HCT116 (cell line): ENCODE data around the gene ZMAT3. TPM values are rescaled to one million over a fixed set of nuclear protein-coding genes. Genes with fewer than 3 reads are reported as not detected.
"Not testable (repeated sequence)": the region's sequence is repeated elsewhere in the genome, so short reads cannot be mapped to it uniquely, and the experiment has no call there.

Experiments
- ATAC-seq: fragments of 200-7000 bp; cut with Tn5 transposase; 2 replicates; pipeline ENCODE4 v1.9.1; 2020; ENCODE audit warnings: mild to moderate bottlenecking, moderate library complexity
- BruUV-seq: library from RNA; stranded (reverse); fragments of 400-500 nt; replicated peaks from 2 replicates; lab custom pipeline; 2021; lab: Mats Ljungman, UMichigan
- CTCF ChIA-PET: fragments of 300-600 bp; sonication (Branson Sonifier 250); formaldehyde crosslinking; loops from one replicate; lab custom pipeline; 2021; ENCODE audit warnings: antibody characterized with exemption; lab: Charles Lee
- POLR2A ChIA-PET: fragments of 300-600, 350-600 bp; sonication (Branson Sonifier 250); formaldehyde crosslinking; loops from one replicate; lab custom pipeline; 2021; ENCODE audit warnings: antibody characterized with exemption; lab: Charles Lee
- RAD21 ChIA-PET, 2 experiments: fragments of 300-600 bp; sonication (Branson Sonifier 250); formaldehyde crosslinking; loops; one replicate each; lab custom pipeline; 2023; ENCODE audit warnings: low total read pairs in 2 of 2; ENCODE audit not compliant: uncharacterized antibody in 2 of 2, unreplicated experiment in 2 of 2, low non-redundant PET in 1 of 2; lab: Charles Lee
- DNase-seq: peaks from one replicate; pipeline ENCODE4 v3.0.0-alpha.2; 2010; ENCODE audit warnings: low read depth, low spot score
- H2AFZ ChIP-seq: fragments of 200-600 bp; shearing (Covaris generic), sonication (generic); 2 replicates; pipeline ENCODE4 v1.6.1; 2017; ENCODE audit warnings: low read depth, mixed run types, mixed read lengths, antibody characterized with exemption, low read length; ENCODE audit not compliant: poor library complexity, severe bottlenecking
- H3K27ac ChIP-seq: 2 replicates; pipeline ENCODE4 v1.5.1; 2012; ENCODE audit warnings: low read depth, low read length
- H3K27me3 ChIP-seq: fragments of 200-600 bp; sonication (generic); 2 replicates; pipeline ENCODE4 v1.6.1; 2016; ENCODE audit warnings: mixed run types, low read length, mixed read lengths; ENCODE audit not compliant: insufficient read depth
- H3K36me3 ChIP-seq, 2 experiments: fragments of 200-500 bp in 1 of 2; fragments of 200-600 bp in 1 of 2; sonication (Bioruptor generic) in 1 of 2; sonication (generic) in 1 of 2; 2 replicates each; pipeline versions ENCODE4 v1.5.1 to v1.6.1; 2014 to 2016; ENCODE audit warnings: low read length in 2 of 2, inconsistent platforms in 1 of 2, mixed read lengths in 1 of 2, mixed run types in 1 of 2; ENCODE audit not compliant: insufficient read depth in 2 of 2, control insufficient read depth in 1 of 2
- H3K4me1 ChIP-seq, 2 experiments: fragments of 200-600 bp in 1 of 2; sonication (generic) in 1 of 2; 2 replicates each; pipeline versions ENCODE4 v1.5.1 to v1.6.1; 2012 to 2017; ENCODE audit warnings: low read length in 2 of 2, inconsistent platforms in 1 of 2, mild to moderate bottlenecking in 1 of 2, mixed read lengths in 1 of 2, mixed run types in 1 of 2, moderate library complexity in 1 of 2; ENCODE audit not compliant: insufficient read depth in 2 of 2, control insufficient read depth in 1 of 2
- H3K4me2 ChIP-seq: fragments of 200-600 bp; sonication (generic); 2 replicates; pipeline ENCODE4 v1.6.1; 2017; ENCODE audit warnings: mixed run types, low read length, mixed read lengths
- H3K4me3 ChIP-seq, 2 experiments: fragments of 200-600 bp in 1 of 2; sonication (generic) in 1 of 2; replicated peaks in 1 of 2; 2 replicates each; pipeline ENCODE4 v1.5.1; 2011 to 2016; ENCODE audit warnings: low read length in 2 of 2, control low read depth in 1 of 2, low read depth in 1 of 2, mild to moderate bottlenecking in 1 of 2, mixed read lengths in 1 of 2, mixed run types in 1 of 2
- H3K79me2 ChIP-seq: fragments of 200-600 bp; sonication (generic); 2 replicates; pipeline ENCODE4 v1.6.1; 2017; ENCODE audit warnings: mild to moderate bottlenecking, mixed run types, low read length, moderate library complexity, mixed read lengths; ENCODE audit not compliant: insufficient read depth
- H3K9ac ChIP-seq: fragments of 200-600 bp; sonication (generic); 2 replicates; pipeline ENCODE4 v1.6.1; 2016; ENCODE audit warnings: low read length, mixed read lengths
- H3K9me2 ChIP-seq: fragments of 200-600 bp; sonication (generic), shearing (Covaris generic); 2 replicates; pipeline ENCODE4 v1.6.1; 2017; ENCODE audit warnings: mixed run types, mild to moderate bottlenecking, moderate library complexity; ENCODE audit not compliant: insufficient read depth
- H3K9me3 ChIP-seq, 2 experiments: fragments of 200-500 bp in 1 of 2; fragments of 200-600 bp in 1 of 2; sonication (Bioruptor generic) in 1 of 2; sonication (generic) in 1 of 2; 2 replicates each; pipeline ENCODE4 v1.6.1; 2014 to 2017; ENCODE audit warnings: low read length in 2 of 2, mixed read lengths in 2 of 2, inconsistent platforms in 1 of 2, low read depth in 1 of 2, mild to moderate bottlenecking in 1 of 2, mixed run types in 1 of 2, moderate library complexity in 1 of 2; ENCODE audit not compliant: control insufficient read depth in 1 of 2, insufficient read depth in 1 of 2
- H4K20me1 ChIP-seq: fragments of 200-600 bp; sonication (generic), shearing (Covaris generic); 2 replicates; pipeline ENCODE4 v1.6.1; 2017; ENCODE audit warnings: mixed run types, mild to moderate bottlenecking, moderate library complexity; ENCODE audit not compliant: insufficient read depth
- ATF3 ChIP-seq: IDR thresholded peaks from 2 replicates; pipeline ENCODE4 v1.6.1; 2012
- CEBPB ChIP-seq: IDR thresholded peaks from 2 replicates; pipeline ENCODE4 v1.6.1; 2012; ENCODE audit warnings: low read depth
- EGR1 ChIP-seq: IDR thresholded peaks from 2 replicates; pipeline ENCODE4 v1.6.1; 2012; ENCODE audit warnings: low read depth
- ELF1 ChIP-seq: IDR thresholded peaks from 2 replicates; pipeline ENCODE4 v1.6.1; 2012; ENCODE audit warnings: low read depth, borderline replicate concordance
- EZH2 ChIP-seq: fragments of 200-600 bp; sonication (generic); IDR thresholded peaks from 2 replicates; pipeline ENCODE4 v1.6.1; 2017; ENCODE audit warnings: antibody characterized with exemption, mixed run types
- EZH2phosphoT487 ChIP-seq: fragments of 200-600 bp; IDR thresholded peaks from 2 replicates; pipeline ENCODE4 v1.6.1; 2018; ENCODE audit warnings: antibody characterized with exemption, borderline replicate concordance
- FOSL1 ChIP-seq: IDR thresholded peaks from 2 replicates; pipeline ENCODE4 v1.6.1; 2012; ENCODE audit warnings: low read depth
- JUND ChIP-seq: IDR thresholded peaks from 2 replicates; pipeline ENCODE4 v1.6.1; 2012
- MAX ChIP-seq: IDR thresholded peaks from 2 replicates; pipeline ENCODE4 v1.6.1; 2012
- POLR2A ChIP-seq: IDR thresholded peaks from 2 replicates; pipeline ENCODE4 v1.7.0; 2011; ENCODE audit warnings: borderline replicate concordance; ENCODE audit not compliant: insufficient read depth, insufficient read length; ENCODE audit errors: extremely low read depth
- RAD21 ChIP-seq: IDR thresholded peaks from 2 replicates; pipeline ENCODE4 v1.6.1; 2012; ENCODE audit warnings: low read depth, mild to moderate bottlenecking
- SP1 ChIP-seq: IDR thresholded peaks from 2 replicates; pipeline ENCODE4 v1.6.1; 2012; ENCODE audit warnings: low read depth
- YY1 ChIP-seq: IDR thresholded peaks from 2 replicates; pipeline ENCODE4 v1.6.1; 2011; ENCODE audit warnings: low read length, low read depth, moderate library complexity, mild to moderate bottlenecking; ENCODE audit not compliant: insufficient replicate concordance; ENCODE audit errors: extremely low read depth
- ZBTB33 ChIP-seq: IDR thresholded peaks from 2 replicates; pipeline ENCODE4 v1.6.1; 2011; ENCODE audit warnings: mild to moderate bottlenecking, low read length, moderate library complexity; ENCODE audit not compliant: insufficient replicate concordance; ENCODE audit errors: extremely low read depth
- ZNF274 ChIP-seq: fragments of 200-500 bp; sonication (Bioruptor generic); IDR thresholded peaks from 2 replicates; pipeline ENCODE4 v1.6.1; 2014; ENCODE audit warnings: mild to moderate bottlenecking, low read depth, low read length, inconsistent platforms
- intact Hi-C: fragments of 100-400 bp; cut with micrococcal nuclease; formaldehyde crosslinking; loops from 2 replicates; pipeline ENCODE4 v1.10.0; 2022
- total RNA-seq: library from RNA; stranded (reverse); gene quantifications from one replicate; pipeline ENCODE4 v1.2.1, GENCODE V29; 2021; ENCODE audit not compliant: unreplicated experiment

Gene ZMAT3
- total RNA-seq, 1 experiment from 2014 or later, result 12.1 TPM

- CTCF ChIA-PET, result no interaction called here
- 0 out of 2 replicates have a peak, but pooled peaks cover 4% of the 10 kb centered on the region for H3K79me2 ChIP-seq
- RAD21 ChIA-PET, result no interaction called here
Measured at GRCh38 chr3:179035232-179035631, 36.4 kb downstream of the ZMAT3 start.

GRCh38 chr3:179033304-179033657 lies 38.3 kb downstream of the ZMAT3 start:
- DNase-seq, BruUV-seq, ATAC-seq, H3K4me3 ChIP-seq, intact Hi-C loops, H3K9me2 ChIP-seq, H3K27ac ChIP-seq, H2AFZ ChIP-seq, POLR2A ChIA-PET, H3K79me2 ChIP-seq, H3K27me3 ChIP-seq, H3K36me3 ChIP-seq, RAD21 ChIA-PET, H4K20me1 ChIP-seq, H3K9ac ChIP-seq, CTCF ChIA-PET, H3K4me2 ChIP-seq, H3K9me3 ChIP-seq: not testable (repeated sequence)
- H3K4me1 ChIP-seq, result peaks cover 9 to 15% of the 10 kb centered on the region in 2 experiments

More at GRCh38 chr3:179035232-179035631, 36.4 kb downstream of the ZMAT3 start:
- no peaks in the 10 kb centered on the region for H3K27me3 ChIP-seq
- no peaks in the 10 kb centered on the region for H3K9me2 ChIP-seq
- no peaks in the 10 kb centered on the region for H3K36me3 ChIP-seq
- ATAC-seq (no peak), DNase-seq (no peak)
- H3K4me1 ChIP-seq, result peaks cover 9 to 15% of the 10 kb centered on the region in 2 experiments
- no peak overlapping the region for H3K4me2 ChIP-seq
- POLR2A ChIA-PET, result no interaction called here
- H4K20me1 ChIP-seq, result no peaks in the 10 kb centered on the region
- no peak overlapping the region for H3K9ac ChIP-seq
- H3K9me3 ChIP-seq, result no peaks in the 10 kb centered on the region
- no peak overlapping the region for H3K27ac ChIP-seq
- H2AFZ ChIP-seq, result no peak overlapping the region
- TF ChIP-seq POLR2A (no peak), YY1 (no peak), ATF3 (no peak), EGR1 (no peak), CEBPB (no peak), MAX (no peak), ZBTB33 (no peak), EZH2 (no peak), EZH2phosphoT487 (no peak), JUND (no peak), SP1 (no peak), ELF1 (no peak), ZNF274 (no peak), FOSL1 (no peak), RAD21 (no peak)
- no peak overlapping the region for H3K4me3 ChIP-seq
- intact Hi-C loops, result no loop called here
- no TSS peak for BruUV-seq
